SIG-M5 (cell line): ENCODE data around the gene CD2.

Experiments used
- DNase-seq: peaks from one replicate; lab custom pipeline; 2025; lab: John Stamatoyannopoulos, UW

The CD2 gene

GRCh38 chr1:116754198-116754977 lies at the start of gene CD2:
Gene CD2 (plus strand): TSS chr1:116754430. CDS start chr1:116754493, 63 bp downstream.
- no peak for DNase-seq

GRCh38 chr1:116706123-116706522 lies 48.1 kb upstream of the CD2 start:
- no peak for DNase-seq

DNA sequence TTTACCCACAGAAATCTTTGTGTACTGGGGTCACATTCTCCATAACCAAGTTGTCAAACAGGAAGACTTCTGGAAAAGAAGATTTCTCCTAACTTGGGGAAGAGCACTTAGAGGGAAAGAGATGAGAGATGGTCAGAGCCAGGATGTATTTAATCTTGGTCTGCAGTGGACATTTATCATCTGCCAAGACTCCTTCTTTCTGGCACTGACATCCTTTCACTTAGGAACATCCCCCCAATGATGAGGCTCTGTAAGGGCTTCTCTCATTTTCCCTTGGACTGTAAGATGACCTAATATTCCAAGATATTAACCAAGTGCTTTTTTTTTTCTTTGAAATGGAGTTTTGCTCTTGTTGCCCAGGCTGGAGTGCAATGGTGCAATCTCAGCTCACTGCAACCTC lies 47.4 kb upstream of the CD2 start:
- DNase-seq = no peak

GRCh38 chr1:116708255-116708900 lies 45.9 kb upstream of the CD2 start:
- DNase-seq = no peak

DNA sequence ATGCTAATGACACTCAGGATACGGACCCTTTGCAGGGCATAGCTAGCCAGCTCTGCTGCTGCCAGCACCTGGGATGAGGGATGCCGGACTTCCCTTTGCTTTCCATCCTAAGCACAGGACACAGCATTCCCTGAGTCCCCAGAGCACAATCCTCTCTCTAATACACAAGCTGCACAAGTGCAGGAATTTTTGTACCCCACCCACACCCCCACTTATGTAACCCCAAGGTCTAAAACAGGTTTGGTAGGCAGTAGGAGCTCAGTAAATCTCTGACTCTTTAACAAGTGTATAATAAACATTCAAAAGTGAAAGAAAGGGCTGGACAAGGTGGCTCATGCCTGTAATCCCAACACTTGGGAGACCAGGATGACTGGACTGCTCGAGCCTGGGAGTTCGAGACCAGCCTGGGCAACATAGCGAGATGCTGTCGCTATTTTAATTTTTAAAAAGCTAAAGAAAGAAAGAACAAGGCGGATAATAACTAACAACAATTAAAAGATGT lies 44.5 kb upstream of the CD2 start:
- DNase-seq = no peak

- DNase-seq = no peak
These were observed 43.6 kb upstream of the CD2 start for GRCh38 chr1:116710420-116711262.

DNA sequence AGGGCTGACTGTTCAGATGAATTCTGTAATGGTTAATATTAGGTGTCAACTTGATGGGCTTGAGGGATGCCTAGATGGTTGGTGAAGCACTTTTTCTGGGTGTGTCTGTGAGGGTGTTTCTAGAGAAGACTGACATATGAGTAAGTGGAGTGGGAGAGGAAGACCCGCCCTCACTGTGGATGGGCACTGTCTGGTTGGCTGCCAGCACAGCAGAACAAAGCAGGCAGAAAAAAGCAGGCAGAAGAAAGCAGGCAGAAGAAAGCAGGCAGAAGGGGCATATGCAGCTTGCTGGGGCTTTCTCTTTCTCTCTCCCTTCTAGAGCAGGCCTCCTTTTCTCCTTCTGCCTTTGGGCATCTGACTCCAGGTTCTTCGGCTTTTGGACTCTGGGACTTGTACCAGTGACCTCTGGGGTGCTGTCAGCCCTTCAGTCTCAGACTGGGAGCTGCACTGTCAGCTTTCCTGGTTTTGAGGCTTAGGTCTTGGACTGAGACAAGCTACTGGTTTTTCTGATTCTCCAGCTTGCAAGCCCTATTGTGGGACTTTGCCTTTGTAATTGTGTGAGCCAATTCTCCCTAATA lies 42.9 kb upstream of the CD2 start:
- no peak for DNase-seq

DNA sequence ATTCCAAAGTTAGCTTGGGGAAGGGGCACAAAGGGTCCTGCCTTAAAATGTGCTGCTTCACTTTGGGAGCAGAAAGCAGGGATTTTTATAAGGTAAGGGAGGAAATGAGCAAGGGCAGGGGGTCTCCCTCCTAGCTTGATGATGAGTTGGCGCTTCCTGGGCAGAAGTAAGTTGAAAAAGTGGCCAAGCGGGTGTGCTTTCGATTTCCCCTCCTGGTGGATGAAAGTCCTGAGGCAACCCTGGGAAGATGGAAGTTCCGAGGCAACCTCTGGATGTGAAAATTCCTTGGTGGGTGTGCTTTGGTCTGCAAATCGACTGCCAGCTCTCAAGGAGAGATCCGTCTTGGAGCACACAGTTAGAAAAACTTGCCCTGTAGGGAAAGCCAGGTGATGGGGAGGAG lies 41.7 kb upstream of the CD2 start:
- no peak for DNase-seq

GRCh38 chr1:116713474-116713873 lies 40.8 kb upstream of the CD2 start:
- DNase-seq = no peak

DNA sequence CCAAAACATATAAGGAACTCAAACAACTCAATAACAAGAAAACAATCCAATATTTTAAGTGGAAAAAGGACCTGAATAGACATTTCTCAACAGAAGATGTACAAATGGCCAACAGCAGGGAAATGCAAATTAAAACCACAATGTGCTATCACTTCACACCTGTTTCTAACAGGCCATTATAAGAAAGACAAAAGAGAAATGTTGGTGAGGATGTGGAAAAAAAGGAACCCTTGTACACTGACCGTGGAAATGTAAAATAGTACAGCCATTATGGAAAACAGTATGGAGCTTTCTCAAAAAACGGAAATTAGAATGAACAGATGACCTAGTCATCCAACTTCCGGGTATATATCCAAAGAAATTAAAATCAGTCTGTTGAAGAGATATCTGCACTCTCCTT lies 37.8 kb upstream of the CD2 start:
- DNase-seq = no peak

GRCh38 chr1:116717318-116717717 lies 36.9 kb upstream of the CD2 start:
- no peak for DNase-seq

GRCh38 chr1:116720364-116721038 lies 33.7 kb upstream of the CD2 start:
- DNase-seq = no peak

DNA sequence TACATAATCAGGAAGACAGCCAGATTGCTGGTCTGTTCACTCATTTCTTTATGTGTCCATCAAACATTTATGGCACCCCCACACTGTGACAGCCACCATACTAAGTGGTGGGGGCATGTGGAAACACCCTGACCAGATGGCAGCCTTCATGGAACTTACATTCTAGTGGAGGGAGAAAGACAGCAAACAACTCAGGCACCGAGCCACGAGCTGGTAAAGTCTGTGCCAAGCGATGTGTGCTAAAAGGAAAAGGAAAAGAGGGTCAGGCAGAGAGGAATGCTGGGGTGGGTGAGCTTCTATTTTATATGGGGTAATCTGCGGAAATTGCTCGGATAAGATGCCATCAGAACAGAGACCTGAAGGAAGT lies 33.2 kb upstream of the CD2 start:
- no peak for DNase-seq

DNA sequence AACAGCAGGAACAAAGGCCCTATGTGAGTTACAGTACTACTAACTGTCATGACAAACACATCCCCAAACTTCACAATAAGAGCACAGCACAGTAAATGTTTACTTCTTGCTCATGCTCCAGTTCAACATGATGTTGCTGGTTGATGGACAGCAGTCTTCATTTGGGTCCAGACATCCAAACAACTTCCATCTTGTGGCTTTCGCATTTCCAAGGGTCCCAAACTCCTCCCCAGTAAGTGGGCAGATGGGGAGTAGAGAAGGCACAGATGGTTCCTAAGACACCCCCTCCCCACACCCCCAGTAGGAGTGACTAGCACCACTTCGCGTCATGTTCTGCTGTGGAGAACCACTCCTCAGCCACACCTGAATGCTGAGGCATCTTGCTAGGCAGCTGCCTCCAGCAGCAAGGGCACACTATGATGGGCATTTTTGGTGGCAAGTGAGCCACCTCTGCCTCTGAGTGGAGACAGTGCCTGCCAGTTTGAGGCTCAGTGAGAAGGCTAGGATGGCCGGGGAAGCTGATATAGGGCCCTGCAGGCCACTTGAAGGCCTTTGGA lies 32.7 kb upstream of the CD2 start:
- DNase-seq = no peak

DNA sequence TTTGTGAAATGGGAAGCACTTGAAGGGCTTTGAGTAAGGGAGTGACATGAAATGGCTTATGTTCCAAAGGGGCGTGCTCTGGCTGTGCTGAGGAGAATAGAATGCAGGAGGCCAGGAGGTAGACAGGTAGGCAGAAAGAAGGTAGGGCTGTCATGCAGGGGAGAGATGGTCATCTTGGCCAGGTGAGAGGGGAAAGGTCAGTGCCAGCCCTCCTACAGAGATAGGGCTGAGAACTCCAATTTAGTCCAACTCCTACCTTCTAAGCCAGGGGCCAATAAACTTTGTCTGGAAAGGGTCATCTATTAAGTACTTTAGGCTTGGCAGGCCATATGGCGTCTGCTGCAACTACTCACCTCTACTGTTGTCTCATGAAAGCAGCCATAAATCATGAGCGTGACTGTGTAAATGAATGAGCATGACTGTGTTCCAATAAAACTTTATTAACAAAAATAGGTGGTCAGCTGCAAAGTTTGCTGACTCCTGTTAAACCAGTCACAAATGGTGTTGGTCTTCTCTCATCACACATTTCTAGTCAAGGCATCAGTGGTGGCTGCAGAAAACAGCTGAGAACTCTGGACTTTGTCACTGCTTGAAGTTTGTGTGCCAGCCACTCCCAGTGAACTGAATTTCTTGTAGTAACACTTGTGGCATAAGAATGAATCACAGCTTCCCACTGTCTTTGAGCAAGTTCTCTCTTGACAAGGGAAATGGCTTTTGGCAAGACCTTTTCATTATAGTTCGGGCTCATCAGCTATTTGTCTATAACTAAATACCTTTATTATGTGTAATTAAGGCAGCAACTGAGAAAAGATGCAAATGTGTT lies 32.0 kb upstream of the CD2 start:
- DNase-seq = no peak

GRCh38 chr1:116724765-116725375 lies 29.4 kb upstream of the CD2 start:
- no peak for DNase-seq

DNA sequence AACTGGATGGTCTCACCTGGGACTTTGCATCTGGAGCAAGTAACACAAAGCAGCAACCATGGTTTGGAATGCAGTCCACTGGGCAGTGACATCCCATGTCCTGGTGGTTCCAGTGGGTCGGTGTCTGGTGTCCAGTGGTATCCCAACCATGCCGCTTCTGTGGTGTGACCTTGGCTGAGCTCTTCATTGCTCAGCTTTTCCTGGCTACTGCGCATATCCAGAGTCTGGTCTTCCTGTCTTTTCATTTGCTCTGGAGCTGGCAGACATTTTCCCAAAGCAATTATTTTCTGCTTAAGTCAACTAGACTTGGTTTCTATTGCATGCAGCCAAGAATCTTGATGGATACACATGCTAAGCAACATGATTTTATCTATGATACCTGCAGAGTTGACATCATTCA lies 28.4 kb upstream of the CD2 start:
- no peak for DNase-seq

GRCh38 chr1:116726872-116727820 lies 27.1 kb upstream of the CD2 start:
- DNase-seq = no peak

DNA sequence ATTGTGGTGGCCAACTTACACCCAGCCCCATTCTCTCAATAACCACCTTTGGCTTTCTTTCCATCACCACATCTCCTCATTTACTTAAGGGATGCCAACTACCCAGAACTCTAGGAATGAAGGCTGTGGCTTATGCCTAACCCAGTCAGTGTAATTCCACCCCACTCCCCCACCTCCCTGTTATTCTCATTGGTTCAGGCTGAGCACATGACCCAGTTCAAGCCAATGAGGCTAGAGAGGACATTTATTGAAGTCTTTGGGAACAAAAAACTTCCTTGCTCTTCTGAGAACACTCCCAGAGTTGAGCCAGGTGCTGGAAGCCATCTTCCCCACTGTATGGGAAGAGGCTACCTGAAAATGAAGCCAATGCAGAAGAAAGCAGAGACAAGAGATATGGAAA lies 22.8 kb upstream of the CD2 start:
- DNase-seq = no peak
